NCI-H2081 treated with DMSO at 0.1 percent for 48 hours (cell line): ENCODE measurements around the gene ZNF792.
A peak's percentile ranks its signal among the peaks of the same experiment; 100 is the strongest.
"Not testable (repeated sequence)": the region's sequence is repeated elsewhere in the genome, so short reads cannot be mapped to it uniquely, and the experiment has no call there.

Source experiments
- DNase-seq: peaks from one replicate; lab custom pipeline; 2025; lab: John Stamatoyannopoulos, UW

Gene ZNF792

GRCh38 chr19:34970185-34970780, 6.3 kb upstream of the ZNF792 start:
- not testable (repeated sequence) for DNase-seq

DNA sequence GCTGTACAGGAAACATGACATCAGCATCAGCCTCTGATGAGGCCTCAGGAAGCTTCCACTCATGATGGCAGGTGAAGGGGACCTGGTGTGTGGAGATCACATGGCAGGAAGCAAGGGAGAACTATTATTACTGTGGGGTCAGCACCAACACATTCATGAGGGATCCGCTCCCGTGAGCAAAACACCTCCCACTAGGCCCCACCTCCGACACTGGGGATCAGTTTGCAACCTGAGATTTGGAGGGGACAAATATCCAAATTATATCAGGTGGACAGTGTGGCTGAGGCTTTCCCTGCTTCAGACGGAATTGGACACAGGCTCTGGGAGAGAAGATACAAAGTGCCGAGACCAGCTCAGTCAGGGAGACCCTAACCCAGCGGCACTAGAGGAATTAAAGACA, 5.7 kb upstream of the ZNF792 start:
- no peak for DNase-seq

- no peak for DNase-seq
These were observed 3.5 kb upstream of the ZNF792 start for GRCh38 chr19:34967551-34967950.

DNA sequence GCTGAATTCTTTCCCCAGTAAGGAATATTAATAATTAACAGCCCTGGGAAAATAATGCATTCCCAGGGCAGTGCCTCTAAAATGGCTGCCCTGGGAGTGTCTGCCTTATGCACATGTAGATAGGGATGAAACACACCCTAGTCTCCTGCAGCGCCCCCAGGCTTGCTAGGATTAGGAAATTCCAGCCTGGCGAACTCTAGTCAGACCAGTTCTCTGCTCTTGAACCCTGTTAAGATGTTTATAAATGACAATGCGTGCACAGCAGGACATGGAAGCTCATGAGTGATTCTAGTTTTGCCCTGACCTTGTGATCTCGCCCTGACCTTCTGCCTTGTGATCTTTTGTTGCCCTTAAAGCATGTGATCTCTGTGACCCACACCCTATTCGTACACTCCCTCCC, 1.5 kb upstream of the ZNF792 start:
- DNase-seq: not testable (repeated sequence)

DNA sequence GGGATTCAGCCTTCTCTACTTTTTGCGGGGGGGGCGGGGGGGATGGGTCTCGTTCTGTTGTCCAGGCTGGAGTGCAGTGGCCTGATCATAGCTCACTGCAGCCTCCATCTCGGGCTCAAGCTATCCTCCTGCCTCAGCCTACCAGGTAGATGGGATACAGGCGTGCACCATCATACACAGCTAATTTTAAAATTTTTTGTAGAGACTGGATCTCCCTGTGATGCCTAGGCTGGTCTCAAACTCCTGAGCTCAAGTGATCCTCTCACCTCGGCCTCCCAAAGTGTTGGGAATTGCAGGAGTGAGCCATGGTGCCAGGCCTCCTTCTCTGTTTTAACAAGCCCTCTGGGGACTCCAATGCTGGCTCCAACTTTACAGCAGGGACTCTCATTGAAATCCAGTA, 569 bp upstream of the ZNF792 start:
- DNase-seq: no peak

GRCh38 chr19:34962687-34963572, 1.1 kb downstream of the ZNF792 start:
- no peak for DNase-seq

- DNase-seq: no peak
These were observed 2.0 kb downstream of the ZNF792 start for GRCh38 chr19:34961775-34962686.

- no peak for DNase-seq
These were observed 2.9 kb downstream of the ZNF792 start for GRCh38 chr19:34960940-34961679.

DNA sequence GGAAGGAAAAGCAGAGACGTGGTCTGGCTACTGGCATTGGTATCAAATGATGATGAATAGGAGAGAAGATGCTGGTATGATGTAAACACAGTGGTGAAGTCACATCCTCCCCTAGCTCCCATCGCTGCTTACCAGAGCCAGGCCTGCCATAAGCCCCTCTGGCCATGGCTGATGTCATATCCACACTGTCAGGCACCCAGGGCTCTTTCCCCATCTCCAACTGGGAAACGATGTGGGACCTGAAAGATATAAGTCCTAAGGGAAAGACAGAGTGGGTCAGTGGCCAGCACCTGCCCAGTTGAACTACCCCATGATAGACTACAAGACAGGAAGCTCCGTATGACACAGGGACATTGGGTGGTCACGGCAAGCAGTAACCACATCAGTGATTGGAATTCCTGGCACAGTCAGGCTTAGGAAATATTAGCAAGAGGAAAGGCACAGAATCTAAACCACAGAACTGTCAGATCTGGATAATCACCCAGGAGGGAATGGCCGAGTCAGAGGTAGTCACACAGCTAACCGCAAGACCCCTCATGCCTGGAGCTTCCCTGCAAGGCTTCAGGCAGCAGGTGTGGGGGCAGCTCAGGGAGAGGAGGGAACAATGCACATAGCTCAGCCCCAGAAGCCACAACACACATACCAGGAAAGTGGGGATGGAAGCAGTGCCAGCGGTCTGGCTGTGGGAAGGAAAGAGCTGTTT, 3.8 kb downstream of the ZNF792 start:
- no peak for DNase-seq

DNA sequence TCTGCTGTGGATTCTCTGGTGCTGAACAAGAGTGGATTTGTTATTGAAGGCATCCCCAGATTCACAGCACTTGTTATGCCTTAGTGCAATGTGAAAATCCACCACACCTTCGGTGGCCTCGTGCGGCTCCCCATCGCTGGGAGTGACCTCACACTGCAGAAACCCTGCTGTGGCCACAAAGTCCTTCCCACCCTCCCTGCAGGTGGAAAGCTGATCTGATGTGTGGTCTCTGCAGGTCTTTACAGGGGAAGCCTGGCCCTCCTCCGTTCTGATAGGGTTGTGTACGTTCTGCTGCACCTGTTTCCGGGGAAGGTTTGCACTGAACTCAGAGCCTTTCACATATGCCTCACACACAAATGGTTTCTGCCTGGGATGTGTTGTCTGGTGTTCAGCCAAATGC, 5.0 kb downstream of the ZNF792 start:
- DNase-seq: no peak

- no peak for DNase-seq
These were observed 5.9 kb downstream of the ZNF792 start for GRCh38 chr19:34957830-34958751.

DNA sequence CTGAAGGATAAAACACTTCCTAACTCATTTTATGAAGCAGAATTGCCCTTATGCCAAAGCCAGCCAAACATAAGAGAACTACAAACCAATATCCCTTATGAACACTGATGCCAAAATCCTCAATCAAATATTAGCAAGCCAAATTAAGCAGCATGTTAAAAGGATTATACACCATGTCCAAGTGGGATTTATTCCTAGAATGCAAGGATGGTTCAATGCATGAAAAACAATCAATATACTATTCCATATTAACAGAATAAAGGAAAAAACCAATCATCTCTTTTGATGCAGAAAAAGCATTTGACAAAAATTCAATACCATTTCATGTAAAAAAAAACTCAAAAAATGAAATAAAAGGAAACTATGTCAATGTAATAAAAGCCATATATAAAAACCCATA, 10.9 kb downstream of the ZNF792 start:
- no peak for DNase-seq

GRCh38 chr19:34943861-34944573, 20.0 kb downstream of the ZNF792 start:
- no peak for DNase-seq

GRCh38 chr19:34938886-34939285, 25.1 kb downstream of the ZNF792 start:
- no peak for DNase-seq

DNA sequence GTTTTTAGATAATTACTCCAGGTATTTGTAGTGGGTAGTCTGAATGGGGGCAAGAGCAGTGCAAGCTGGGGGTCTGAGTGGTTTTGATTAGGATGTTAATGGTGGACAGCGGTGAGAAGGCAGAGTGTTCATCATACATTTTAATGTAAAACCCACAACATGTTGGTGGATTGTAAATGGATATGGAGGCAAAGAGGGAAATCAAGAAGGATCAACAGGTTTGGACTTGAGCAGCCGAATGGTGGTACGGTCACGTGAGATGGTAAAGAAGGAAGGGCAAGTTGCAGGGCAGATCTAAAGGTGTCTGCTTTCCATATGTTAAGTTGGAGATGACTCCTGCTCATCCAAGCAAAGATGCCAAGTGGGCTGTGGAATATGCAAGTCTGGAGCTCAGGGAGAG, 27.8 kb downstream of the ZNF792 start:
- DNase-seq: no peak

DNA sequence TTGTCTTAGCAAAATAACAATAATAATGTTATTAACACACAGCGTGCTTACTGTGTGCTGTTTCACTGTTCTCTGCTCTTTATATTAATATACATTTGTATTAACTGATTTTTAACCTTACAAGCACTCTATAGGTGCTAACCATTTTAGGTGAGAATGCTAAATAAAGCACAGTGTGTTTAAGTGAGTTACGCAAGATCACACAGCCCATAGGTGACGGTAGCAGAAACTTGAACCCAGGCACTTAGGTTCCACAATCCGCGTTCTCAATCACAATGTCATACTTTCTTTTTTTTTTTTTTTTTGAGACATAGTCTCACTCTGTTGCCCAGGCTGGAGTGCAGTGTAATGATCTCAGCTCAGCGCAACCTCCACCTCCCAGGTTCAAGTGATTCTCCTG, 31.5 kb downstream of the ZNF792 start:
- no peak for DNase-seq

GRCh38 chr19:34926685-34927375, 37.2 kb downstream of the ZNF792 start, which contains the start of gene ZNF30:
Gene ZNF30 (plus strand): TSS chr19:34926903. CDS start chr19:34929948, 3,045 bp downstream.
- peak; percentile 17 for DNase-seq

GRCh38 chr19:34926361-34926684, 37.7 kb downstream of the ZNF792 start:
- no peak for DNase-seq
